DOHH2 (cell line): ENCODE measurements around the gene GNAT1.

Experiments used
- H3F3A ChIP-seq: fragments of 200-600 bp; sonication (generic), shearing (Covaris generic); 2 replicates; pipeline ENCODE4 v1.6.0; 2016; ENCODE audit warnings: antibody characterized with exemption, mild to moderate bottlenecking; ENCODE audit not compliant: control insufficient read depth, insufficient read depth
- H3K27ac ChIP-seq: fragments of 200-600 bp; sonication (generic); 2 replicates; pipeline ENCODE4 v1.5.1; 2014; ENCODE audit warnings: low read depth, mild to moderate bottlenecking, low read length, moderate library complexity
- H3K27me3 ChIP-seq: fragments of 200-600 bp; sonication (generic); 2 replicates; pipeline ENCODE4 v1.6.1; 2014; ENCODE audit warnings: mild to moderate bottlenecking, low read length, mixed read lengths; ENCODE audit not compliant: control insufficient read depth
- H3K36me3 ChIP-seq: fragments of 200-600 bp; sonication (generic); 2 replicates; pipeline ENCODE4 v1.6.1; 2014; ENCODE audit warnings: mild to moderate bottlenecking, low read length, moderate library complexity, mixed read lengths; ENCODE audit not compliant: control insufficient read depth
- H3K4me1 ChIP-seq: fragments of 200-600 bp; sonication (generic); 2 replicates; pipeline ENCODE4 v1.6.1; 2014; ENCODE audit warnings: mild to moderate bottlenecking, low read length, mixed read lengths; ENCODE audit not compliant: control insufficient read depth
- H3K4me2 ChIP-seq: fragments of 200-600 bp; sonication (generic); 2 replicates; pipeline ENCODE4 v1.6.0; 2014; ENCODE audit warnings: mild to moderate bottlenecking, low read length, moderate library complexity
- H3K4me3 ChIP-seq: fragments of 200-600 bp; sonication (generic); 2 replicates; pipeline ENCODE4 v1.5.1; 2014; ENCODE audit warnings: mild to moderate bottlenecking, low read length, mixed read lengths
- H3K79me2 ChIP-seq: fragments of 200-600 bp; sonication (generic); 2 replicates; pipeline ENCODE4 v1.6.1; 2014; ENCODE audit warnings: mild to moderate bottlenecking, low read length, mixed read lengths; ENCODE audit not compliant: control insufficient read depth
- H3K9me2 ChIP-seq: fragments of 200-600 bp; sonication (generic); replicated peaks from 2 replicates; pipeline ENCODE4 v1.6.1; 2014; ENCODE audit warnings: mild to moderate bottlenecking, low read length, mixed read lengths; ENCODE audit not compliant: control insufficient read depth
- H3K9me3 ChIP-seq: fragments of 200-600 bp; sonication (generic); 2 replicates; pipeline ENCODE4 v1.6.1; 2014; ENCODE audit warnings: antibody characterized with exemption, low read length, mixed read lengths; ENCODE audit not compliant: control insufficient read depth, insufficient read depth
- H4K20me1 ChIP-seq: fragments of 200-600 bp; sonication (generic); 2 replicates; pipeline ENCODE4 v1.6.0; 2014; ENCODE audit warnings: low read depth, mild to moderate bottlenecking, antibody characterized with exemption, low read length, moderate library complexity; ENCODE audit not compliant: control insufficient read depth, insufficient read depth
- CTCF ChIP-seq: fragments of 200-600 bp; sonication (generic); IDR thresholded peaks from one replicate; pipeline ENCODE4 v1.5.1; 2014; ENCODE audit warnings: antibody characterized with exemption, mild to moderate bottlenecking, low read depth, low read length; ENCODE audit not compliant: poor library complexity, severe bottlenecking
- EZH2phosphoT487 ChIP-seq: fragments of 200-600 bp; sonication (generic); IDR thresholded peaks from 2 replicates; pipeline ENCODE4 v1.6.1; 2017; ENCODE audit warnings: borderline replicate concordance, mild to moderate bottlenecking, antibody characterized with exemption, low read length, moderate library complexity, mixed read lengths

The GNAT1 gene

DNA sequence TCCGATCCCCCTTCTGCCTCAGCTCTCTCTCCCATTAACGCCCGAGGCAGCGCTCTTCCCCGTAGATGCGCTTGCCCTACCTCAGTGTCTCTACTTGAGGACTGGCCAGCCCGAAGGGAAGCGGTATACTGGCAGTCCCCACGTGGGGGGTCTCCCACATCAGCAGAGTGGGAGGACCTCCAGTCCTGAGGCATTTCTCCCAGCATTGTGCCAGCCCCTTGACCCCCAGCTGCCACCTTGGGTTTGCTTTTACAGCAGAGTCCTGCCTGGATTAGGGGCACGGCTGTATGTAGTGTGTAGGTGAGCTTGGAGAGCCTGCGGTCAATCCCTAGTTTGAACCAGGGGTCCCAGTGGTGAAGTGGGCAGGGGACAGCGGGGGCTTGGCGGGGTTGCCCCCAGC, 35.5 kb upstream of the GNAT1 start:
- Histone ChIP-seq H4K20me1 (no peaks in the 10 kb centered on the region), H3K4me1 (peaks cover 21% of the 10 kb centered on the region), H3K4me2 (peak overlapping the region; percentile 71), H3K4me3 (peak overlapping the region; percentile 65; the same call in 1 of the 2 replicates), H3K36me3 (no peaks in the 10 kb centered on the region), H3K27me3 (peaks cover 35% of the 10 kb centered on the region), H3F3A (no peaks in the 10 kb centered on the region), H3K27ac (no peak overlapping the region), H3K9me2 (no peaks in the 10 kb centered on the region), H3K9me3 (no peaks in the 10 kb centered on the region), H3K79me2 (no peaks in the 10 kb centered on the region)
- no peak for TF ChIP-seq CTCF

GRCh38 chr3:50156549-50157493, 34.6 kb upstream of the GNAT1 start:
- H3K9me2 ChIP-seq, result no peaks in the 10 kb centered on the region
- no peak overlapping the region for H3K27ac ChIP-seq
- no peak overlapping the region for H3K4me3 ChIP-seq
- H3K9me3 ChIP-seq, result no peaks in the 10 kb centered on the region
- no peaks in the 10 kb centered on the region for H3K36me3 ChIP-seq
- H4K20me1 ChIP-seq, result no peaks in the 10 kb centered on the region
- peaks cover 21% of the 10 kb centered on the region for H3K4me1 ChIP-seq
- H3K27me3 ChIP-seq, result peaks cover 37% of the 10 kb centered on the region
- no peak for TF ChIP-seq CTCF
- no peak for TF ChIP-seq EZH2phosphoT487
- H3F3A ChIP-seq, result no peaks in the 10 kb centered on the region
- H3K79me2 ChIP-seq, result no peaks in the 10 kb centered on the region
- no peak overlapping the region for H3K4me2 ChIP-seq

DNA sequence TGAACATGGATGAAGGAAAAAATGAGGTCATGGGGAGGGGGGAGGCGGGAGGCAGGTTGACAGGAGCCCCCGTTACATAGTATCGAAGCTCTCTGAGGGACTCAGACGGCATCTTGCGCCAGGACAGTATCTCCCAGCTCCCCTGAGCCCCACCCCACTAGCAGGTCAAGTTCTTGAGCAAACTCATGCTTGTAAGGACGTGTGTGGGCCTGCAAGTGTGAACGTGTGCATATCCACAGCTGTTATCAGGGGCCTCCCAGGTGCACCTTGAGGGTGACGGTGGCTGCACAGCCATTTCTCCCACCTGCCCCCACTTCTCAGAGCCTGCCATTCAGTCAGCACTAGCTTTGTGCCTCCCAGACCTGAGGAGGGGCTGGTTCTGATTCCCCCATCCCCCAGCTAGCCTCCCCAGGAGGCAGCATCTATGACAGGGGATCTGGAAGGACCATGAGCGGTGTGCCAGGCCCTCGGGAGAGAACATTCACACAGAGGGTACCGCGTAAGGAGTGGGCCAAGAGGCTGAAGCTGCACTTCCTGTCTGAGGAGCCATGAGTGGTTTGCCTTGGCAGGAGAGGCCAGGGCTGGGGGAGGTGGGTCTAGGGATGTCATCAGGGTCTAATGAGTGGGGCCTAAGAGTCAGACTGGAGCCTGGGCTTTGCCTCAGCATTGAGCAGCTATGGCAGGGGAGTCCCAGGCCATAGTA, 33.4 kb upstream of the GNAT1 start:
- Histone ChIP-seq H3K36me3 (no peaks in the 10 kb centered on the region), H3K27ac (no peak overlapping the region), H3F3A (no peaks in the 10 kb centered on the region), H3K4me2 (no peak overlapping the region), H3K4me1 (peaks cover 21% of the 10 kb centered on the region), H3K27me3 (peaks cover 35% of the 10 kb centered on the region), H4K20me1 (no peaks in the 10 kb centered on the region), H3K9me3 (no peaks in the 10 kb centered on the region), H3K79me2 (no peaks in the 10 kb centered on the region), H3K9me2 (no peaks in the 10 kb centered on the region), H3K4me3 (no peak overlapping the region)
- TF ChIP-seq EZH2phosphoT487, result no peak
- no peak for TF ChIP-seq CTCF
